GM12801 (cell line): ENCODE data around the gene TCTA.

ENCODE experiments used
- CTCF ChIP-seq: IDR thresholded peaks from one replicate; pipeline ENCODE4 v1.5.1; 2011; ENCODE audit warnings: control low read depth; ENCODE audit not compliant: insufficient read length; ENCODE audit errors: extremely low read depth

Gene TCTA, protein sequence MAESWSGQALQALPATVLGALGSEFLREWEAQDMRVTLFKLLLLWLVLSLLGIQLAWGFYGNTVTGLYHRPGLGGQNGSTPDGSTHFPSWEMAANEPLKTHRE

DNA sequence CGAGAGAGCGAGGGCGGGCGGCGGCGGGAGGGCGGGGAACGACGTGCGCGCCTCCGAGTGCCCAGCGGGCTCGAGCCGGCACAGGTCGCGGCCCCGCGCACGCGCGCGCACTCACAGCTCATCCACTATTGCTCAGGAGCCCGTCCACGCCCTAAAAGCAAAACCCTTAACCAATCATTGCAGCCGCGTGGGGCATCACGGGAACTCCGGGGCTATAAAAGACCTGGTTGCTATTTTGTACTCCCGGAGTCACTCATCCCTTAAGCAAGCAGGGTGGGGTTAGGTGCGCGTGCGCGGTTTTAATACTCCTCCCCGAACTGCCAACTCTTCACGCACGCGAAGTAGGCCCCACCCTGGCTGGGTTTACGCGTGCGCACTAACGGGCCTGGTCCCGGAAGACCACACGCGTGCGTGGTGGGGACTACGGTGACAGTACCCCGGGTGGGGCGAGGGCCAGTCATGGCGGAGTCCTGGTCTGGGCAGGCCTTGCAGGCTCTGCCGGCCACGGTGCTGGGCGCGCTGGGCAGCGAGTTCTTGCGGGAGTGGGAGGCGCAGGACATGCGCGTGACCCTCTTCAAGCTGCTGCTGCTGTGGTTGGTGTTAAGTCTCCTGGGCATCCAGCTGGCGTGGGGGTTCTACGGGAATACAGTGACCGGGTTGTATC, at the start of gene TCTA, which contains the start of gene RHOA:
Gene TCTA (plus strand): TSS at position 456 of the 664 bp plus-strand sequence. CDS start 4 bp downstream, at position 460.
Gene RHOA (minus strand): TSS at position 9 of the 664 bp plus-strand sequence. CDS start 36,387 bp downstream, outside the sequence.
- no peak for TF ChIP-seq CTCF

- TF ChIP-seq CTCF = no peak
Measured at GRCh38 chr3:49362561-49362960, 49.7 kb upstream of the TCTA start.

DNA sequence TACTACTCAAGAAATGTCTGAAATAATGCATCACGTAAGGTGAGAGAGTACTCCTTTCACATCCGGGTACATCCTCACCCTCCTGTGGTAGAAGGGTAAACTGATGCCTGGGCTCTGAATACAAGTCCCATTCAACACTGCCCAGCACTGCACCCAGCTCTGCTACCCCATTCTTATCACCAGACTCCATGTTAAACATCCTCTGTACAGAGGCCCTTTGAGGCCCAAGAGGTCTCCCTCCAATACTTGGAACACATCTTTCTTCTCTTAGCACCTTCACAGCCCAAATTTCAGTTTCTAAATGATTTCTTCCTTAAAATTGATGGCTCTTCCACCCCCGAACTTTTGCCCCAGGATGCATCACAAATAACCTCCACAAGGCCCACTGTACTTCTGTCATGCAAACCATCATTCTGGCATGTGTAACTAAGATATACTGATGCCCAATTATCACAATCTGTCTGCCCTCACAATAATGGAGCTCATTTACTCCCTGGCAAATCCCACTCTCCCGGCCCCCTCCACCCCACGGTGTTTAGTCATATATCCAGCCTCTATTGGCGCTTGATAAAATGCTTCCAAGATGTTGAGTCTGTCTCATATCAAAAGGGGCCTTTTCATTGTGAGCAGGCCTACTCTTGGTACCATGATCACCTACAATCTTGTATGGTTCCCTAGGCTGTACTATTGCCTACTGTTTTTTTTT, 41.5 kb upstream of the TCTA start:
- TF ChIP-seq CTCF = no peak

- no peak for TF ChIP-seq CTCF
Measured at GRCh38 chr3:49371946-49372345, 40.3 kb upstream of the TCTA start.

- TF ChIP-seq CTCF = no peak
Measured at GRCh38 chr3:49377483-49377882, 34.7 kb upstream of the TCTA start.

GRCh38 chr3:49378249-49378895, 33.9 kb upstream of the TCTA start:
- TF ChIP-seq CTCF = no peak

- no peak for TF ChIP-seq CTCF
Measured at GRCh38 chr3:49383387-49383786, 28.8 kb upstream of the TCTA start.
